ENCODE results near the gene MST1R.

The MST1R gene

GRCh38 chr3:49839193-49839809 is 64.4 kb downstream of the MST1R start:
- peak in 13 of 14 donors; percentile 18 to 67 (median 45) for DNase-seq
